Heart left ventricle (tissue), 16 donors: ENCODE measurements around the gene CAGE1. TPM values are rescaled to one million over a fixed set of nuclear protein-coding genes. Genes with fewer than 3 reads are reported as not detected.

Source experiments
- ATAC-seq, 4 donors: fragments of 200-7000 bp; cut with Tn5 transposase; one replicate each; pipeline ENCODE4 v1.9.1; 2020 to 2022; ENCODE audit warnings: moderate library complexity in 4 of 4, mild to moderate bottlenecking in 3 of 4, moderate number of reproducible peaks in 1 of 4
- DNase-seq, 5 donors: peaks; one replicate each; pipeline ENCODE4 v3.0.0-alpha.2; 2020
- H3K27ac ChIP-seq, 12 donors: fragments of 200-600 bp; sonication (generic) in 4 of 12; one replicate each; pipeline versions ENCODE4 v1.5.0 to v1.8.0; 2016 to 2022; ENCODE audit warnings: mild to moderate bottlenecking in 2 of 12
- H3K27me3 ChIP-seq, 9 donors: fragments of 200-600 bp; sonication (generic) in 2 of 9; one replicate each; pipeline versions ENCODE4 v1.5.1 to v1.8.0; 2016 to 2022; ENCODE audit warnings: mild to moderate bottlenecking in 3 of 9
- H3K36me3 ChIP-seq, 9 donors: fragments of 200-600 bp; sonication (generic) in 2 of 9; one replicate each; pipeline versions ENCODE4 v1.5.0 to v1.8.0; 2018 to 2022; ENCODE audit warnings: mild to moderate bottlenecking in 2 of 9
- H3K4me1 ChIP-seq, 12 donors: fragments of 200-600 bp; sonication (generic) in 4 of 12; one replicate each; pipeline versions ENCODE4 v1.5.0 to v1.8.0; 2016 to 2022; ENCODE audit warnings: mild to moderate bottlenecking in 3 of 12
- H3K4me3 ChIP-seq, 12 donors: fragments of 200-600 bp; sonication (generic) in 4 of 12; one replicate each; pipeline versions ENCODE4 v1.5.0 to v1.8.0; 2017 to 2022; ENCODE audit warnings: mild to moderate bottlenecking in 9 of 12, moderate library complexity in 4 of 12
- H3K9me3 ChIP-seq, 12 donors: fragments of 200-600 bp; sonication (generic) in 4 of 12; one replicate each; pipeline versions ENCODE4 v1.5.0 to v1.8.0; 2016 to 2022; ENCODE audit warnings: mild to moderate bottlenecking in 1 of 12
- POLR2A ChIP-seq, 2 donors: fragments of 450-650 bp; IDR thresholded peaks; one replicate each; pipeline ENCODE4 v1.6.1; 2017; ENCODE audit warnings: antibody characterized with exemption in 2 of 2, mild to moderate bottlenecking in 2 of 2, moderate library complexity in 2 of 2
- WGBS, 4 donors: extraction: QIAGEN DNeasy Blood & Tissue Kit in 2 of 4; methylation state at CpG; one replicate each; pipeline versions ENCODE4 v1.1.5 to v1.1.7; 2013 to 2018; 5-methylcytosine and 5-hydroxymethylcytosine counted together
- intact Hi-C, 10 donors: fragments of 100-400 bp; cut with DNase I; formaldehyde crosslinking; loops; one replicate each; pipeline versions ENCODE4 v1.11.1 to v1.14.2; 2022
- polyA plus RNA-seq, 2 donors: library from polyadenylated mRNA; stranded (reverse); fragments of 200-250 nt; gene quantifications; one replicate each; pipeline ENCODE4 v1.2.3, GENCODE V29; 2013
- total RNA-seq, 9 donors: library from RNA; depleted of rRNA in 2 of 9; stranded (reverse); fragments of >200 nt in 2 of 9; fragmentation: NEBNext Ultra II Directional in 3 of 9; extraction: Animal tissue kit (Norgen Biotek cat#: 25700) in 3 of 9; gene quantifications; one replicate each; pipeline versions ENCODE4 v1.1.0 to v1.2.4, GENCODE V29; 2016 to 2023
- TF ChIP-seq, protein P1 (sequence below), 12 donors: fragments of 200-600 bp; sonication (generic) in 4 of 12; IDR thresholded peaks; one replicate each; pipeline versions ENCODE4 v1.5.0 to v1.8.0; 2018 to 2022; ENCODE audit warnings: antibody characterized with exemption in 12 of 12, mild to moderate bottlenecking in 5 of 12
- donor health status: ischemic (EF 13 %, LVEDD 7.1; RV severe dilation, severe dysfunction).
- donor health status: healthy with polysubstance abuse.
- donor health status: DM: no; HTN: yes; CAD: no.
- donor health status: DM: no; HTN: no; CAD: no.
- donor health status: ischemic (EF 25% LVEDD 6.9; RV normal size, moderate dysfunction).
- donor health status: ischemic (EF 25% LVEDD 5.7; RV mildly dilated, moderate dysfunction).
- donor health status: healthy.
- donor health status: DM: yes; HTN: yes; CAD: no.
- donor health status: ischemic (EF 35%, LVEDD 5.7; RV mildly dilated, moderate dysfunction).
- donor health status: nonischemic (EF 11% LVEDD 7.7; RV severe dilation, severe dysfunction).
- donor health status: DM: yes; HTN: yes; CAD: no.
- donor health status: PGD.
- donor health status: ischemic (EF 29% LVEDD 5.4; RV normal size, mild dysfunction).
- donor health status: nonischemic (EF 23%, LVEDD 6.1; RV moderate dilation, normal function).

Gene CAGE1
- total and polyA plus RNA-seq, 11 donors: 0.54 TPM; not detected in 10

DNA sequence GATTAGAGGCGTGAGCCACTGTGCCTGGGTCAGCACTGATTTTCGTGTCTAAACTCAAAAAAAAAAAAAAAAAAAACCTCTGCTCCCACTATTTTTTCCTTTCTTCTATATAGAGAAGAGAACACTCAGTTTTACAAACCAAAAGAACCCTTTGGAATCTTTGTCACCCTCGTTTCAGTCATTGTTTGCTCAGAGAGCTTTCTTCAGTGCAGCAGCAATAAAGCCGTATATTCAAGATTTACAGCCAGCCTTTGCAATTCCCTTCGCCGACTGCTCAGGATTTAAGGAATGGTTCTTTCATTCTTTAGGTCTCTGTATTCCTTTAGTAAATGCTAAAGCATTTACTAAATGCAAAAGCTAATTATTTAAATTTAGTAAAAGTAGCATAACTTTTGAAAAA, 20.2 kb upstream of the CAGE1 start:
- 93 to 96% (median 94%) methylated on average over 6 of the region's 6 CpGs for WGBS, 4 donors
- Histone ChIP-seq H3K9me3 (no peaks in the 10 kb centered on the region), H3K4me3 (no peak overlapping the region), H3K36me3 (peaks cover 0 to 98% (median 92%) of the 10 kb centered on the region in 9 donors), H3K27me3 (no peaks in the 10 kb centered on the region), H3K27ac (no peak overlapping the region), H3K4me1 (no peaks in the 10 kb centered on the region)
- TF ChIP-seq POLR2A (IDR thresholded peaks at IDR 0.05): no peak
- TF ChIP-seq, protein P1, sequence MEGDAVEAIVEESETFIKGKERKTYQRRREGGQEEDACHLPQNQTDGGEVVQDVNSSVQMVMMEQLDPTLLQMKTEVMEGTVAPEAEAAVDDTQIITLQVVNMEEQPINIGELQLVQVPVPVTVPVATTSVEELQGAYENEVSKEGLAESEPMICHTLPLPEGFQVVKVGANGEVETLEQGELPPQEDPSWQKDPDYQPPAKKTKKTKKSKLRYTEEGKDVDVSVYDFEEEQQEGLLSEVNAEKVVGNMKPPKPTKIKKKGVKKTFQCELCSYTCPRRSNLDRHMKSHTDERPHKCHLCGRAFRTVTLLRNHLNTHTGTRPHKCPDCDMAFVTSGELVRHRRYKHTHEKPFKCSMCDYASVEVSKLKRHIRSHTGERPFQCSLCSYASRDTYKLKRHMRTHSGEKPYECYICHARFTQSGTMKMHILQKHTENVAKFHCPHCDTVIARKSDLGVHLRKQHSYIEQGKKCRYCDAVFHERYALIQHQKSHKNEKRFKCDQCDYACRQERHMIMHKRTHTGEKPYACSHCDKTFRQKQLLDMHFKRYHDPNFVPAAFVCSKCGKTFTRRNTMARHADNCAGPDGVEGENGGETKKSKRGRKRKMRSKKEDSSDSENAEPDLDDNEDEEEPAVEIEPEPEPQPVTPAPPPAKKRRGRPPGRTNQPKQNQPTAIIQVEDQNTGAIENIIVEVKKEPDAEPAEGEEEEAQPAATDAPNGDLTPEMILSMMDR (IDR thresholded peaks at IDR 0.05): no peak
- intact Hi-C loops: loop anchor here in 2 of 10 donors (10.0 kb wide), 3 partner anchors 125 to 205 kb away; no protein-coding TSS in a partner anchor
- DNase-seq: no peak
- no peak for ATAC-seq

DNA sequence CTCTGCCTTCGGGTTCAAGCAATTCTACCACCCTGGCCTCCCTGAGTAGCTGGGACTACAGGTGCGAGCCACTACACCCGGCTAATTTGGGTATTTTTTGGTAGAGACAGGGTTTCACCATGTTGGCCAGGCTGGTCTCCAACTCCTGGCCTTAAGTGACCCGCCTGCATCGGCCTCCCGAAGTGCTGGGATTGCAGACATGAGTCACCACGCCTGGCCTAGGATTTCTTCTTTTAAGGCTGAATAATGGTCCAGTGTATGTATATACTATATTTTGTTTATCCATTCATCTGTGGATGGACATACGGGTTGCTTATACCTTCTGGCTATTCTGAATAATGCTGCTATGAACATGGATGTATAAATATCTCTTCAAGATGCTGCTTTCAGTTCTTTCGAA, 17.2 kb upstream of the CAGE1 start:
- DNase-seq: no peak
- no peaks in the 10 kb centered on the region for H3K9me3 ChIP-seq
- TF ChIP-seq POLR2A (IDR thresholded peaks at IDR 0.05): no peak
- TF ChIP-seq, protein P1 (IDR thresholded peaks at IDR 0.05): no peak
- H3K4me1 ChIP-seq: no peaks in the 10 kb centered on the region
- intact Hi-C loops: loop anchor here in 1 of 10 donors (10.0 kb wide), 1 partner anchor 122 kb away; no protein-coding TSS in a partner anchor
- H3K36me3 ChIP-seq: peaks cover 0 to 98% (median 92%) of the 10 kb centered on the region in 9 donors
- no peaks in the 10 kb centered on the region for H3K27me3 ChIP-seq
- 92 to 96% (median 93%) methylated on average over 9 of the region's 9 CpGs for WGBS, 4 donors
- no peak overlapping the region for H3K4me3 ChIP-seq
- H3K27ac ChIP-seq: no peak overlapping the region
- no peak for ATAC-seq

DNA sequence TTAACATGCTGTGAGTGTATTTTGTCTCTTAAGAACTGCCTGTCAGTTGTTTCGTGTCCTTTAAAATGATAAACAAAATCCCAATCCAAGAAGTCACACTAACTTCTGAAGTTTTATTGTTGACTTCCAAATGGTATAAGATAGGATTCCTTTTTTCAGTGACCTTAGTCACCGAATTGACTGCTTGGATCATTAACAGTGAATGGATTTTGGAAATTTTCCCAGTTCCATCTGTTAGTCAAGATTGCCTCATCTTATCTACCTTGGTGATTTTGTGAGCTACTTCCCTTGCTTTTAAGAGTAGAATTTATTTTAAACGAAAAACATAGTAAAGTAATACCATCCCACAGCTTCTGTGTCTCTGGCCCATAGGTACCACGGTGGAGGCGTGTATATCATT, 15.0 kb upstream of the CAGE1 start:
- ATAC-seq: no peak
- 91 to 94% (median 94%) methylated on average over 5 of the region's 5 CpGs for WGBS, 4 donors
- H3K9me3 ChIP-seq: no peaks in the 10 kb centered on the region
- peaks cover 0 to 6% (median 0%) of the 10 kb centered on the region in 12 donors for H3K4me1 ChIP-seq
- H3K27ac ChIP-seq: no peak overlapping the region
- no peaks in the 10 kb centered on the region for H3K27me3 ChIP-seq
- H3K4me3 ChIP-seq: no peak overlapping the region
- H3K36me3 ChIP-seq: peaks cover 0 to 98% (median 92%) of the 10 kb centered on the region in 9 donors
- no peak for DNase-seq
- intact Hi-C loops: loop anchor here in 1 of 10 donors (10.0 kb wide), 1 partner anchor 120 kb away; no protein-coding TSS in a partner anchor
- TF ChIP-seq, protein P1 (IDR thresholded peaks at IDR 0.05): no peak
- no peak for TF ChIP-seq POLR2A (IDR thresholded peaks at IDR 0.05)

DNA sequence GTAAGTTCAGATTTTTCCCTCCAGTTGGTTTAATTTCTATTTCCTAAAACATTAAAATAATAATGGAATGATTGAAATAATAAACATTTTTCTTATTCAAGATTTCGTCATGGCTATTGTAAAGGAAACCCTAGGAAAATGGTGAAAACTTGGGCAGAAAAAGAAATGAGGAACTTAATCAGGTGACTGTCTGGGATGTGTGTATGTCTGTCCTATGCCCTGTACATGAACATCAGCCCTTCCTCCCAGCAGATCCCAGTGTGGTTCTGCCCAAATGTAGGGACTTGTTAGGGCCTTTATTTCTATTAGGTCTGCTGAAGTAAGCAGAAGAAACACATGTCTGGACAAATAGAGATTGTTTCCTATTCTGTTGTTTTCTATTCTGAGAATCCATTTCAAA, 13.2 kb upstream of the CAGE1 start:
- no peaks in the 10 kb centered on the region for H3K9me3 ChIP-seq
- no peaks in the 10 kb centered on the region for H3K27me3 ChIP-seq
- TF ChIP-seq, protein P1 (IDR thresholded peaks at IDR 0.05): no peak
- TF ChIP-seq POLR2A (IDR thresholded peaks at IDR 0.05): no peak
- H3K4me1 ChIP-seq: peaks cover 0 to 6% (median 0%) of the 10 kb centered on the region in 12 donors
- H3K36me3 ChIP-seq: peaks cover 0 to 100% (median 99%) of the 10 kb centered on the region in 9 donors
- H3K4me3 ChIP-seq: no peak overlapping the region
- ATAC-seq (peak in 1 of 4 donors; percentile 52), DNase-seq (no peak)
- peak overlapping the region in 1 of 12 donors; percentile 37 for H3K27ac ChIP-seq
- WGBS, 4 donors: 90 to 98% (median 94%) methylated on average over 1 of the region's 1 CpG
- intact Hi-C loops: loop anchor here in 1 of 10 donors (10.0 kb wide), 1 partner anchor 118 kb away; no protein-coding TSS in a partner anchor
